HEK293 (cell line): ENCODE measurements around the gene QSOX1.

Source experiments
- CTCF ChIA-PET: fragments of 350-600 bp; formaldehyde crosslinking; extraction: SDS; loops from one replicate; lab custom pipeline; 2021; ENCODE audit warnings: antibody characterized with exemption; lab: Yijun Ruan, JAX
- POLR2A ChIA-PET: fragments of 300-600 bp; formaldehyde crosslinking; extraction: SDS; loops from one replicate; lab custom pipeline; 2020; ENCODE audit warnings: antibody characterized with exemption, inconsistent platforms; lab: Yijun Ruan, JAX
- H3K27ac ChIP-seq: fragments of 200-500 bp; sonication (Bioruptor generic); 2 replicates; pipeline ENCODE4 v1.5.1; 2014; ENCODE audit warnings: low read depth, low read length, control low read depth, inconsistent platforms; ENCODE audit errors: extremely low read depth
- H3K36me3 ChIP-seq, 2 experiments: fragments of 200-500 bp in 1 of 2; sonication (Bioruptor generic) in 1 of 2; 1 replicate in 1 of 2; 2 replicates in 1 of 2; pipeline ENCODE4 v1.5.1; 2014 to 2017; ENCODE audit warnings: inconsistent platforms in 2 of 2, low read length in 2 of 2; ENCODE audit not compliant: control insufficient read depth in 2 of 2, insufficient read depth in 1 of 2
- H3K4me1 ChIP-seq: fragments of 200-500 bp; sonication (Bioruptor generic); 2 replicates; pipeline ENCODE4 v1.5.1; 2014; ENCODE audit warnings: mild to moderate bottlenecking, low read length, inconsistent platforms; ENCODE audit not compliant: control insufficient read depth, insufficient read depth
- H3K4me3 ChIP-seq: 2 replicates; pipeline ENCODE4 v1.5.1; 2011; ENCODE audit warnings: low read depth, mild to moderate bottlenecking, control low read depth, low read length, moderate library complexity
- H3K9me3 ChIP-seq: fragments of 200-500 bp; sonication (Bioruptor generic); 2 replicates; pipeline ENCODE4 v1.5.1; 2014; ENCODE audit warnings: low read depth, low read length, inconsistent platforms; ENCODE audit not compliant: control insufficient read depth, insufficient read depth
- BCL11A ChIP-seq: fragments of 450-650 bp; formaldehyde crosslinking; IDR thresholded peaks from 2 replicates; pipeline ENCODE4 v1.5.1; 2016; ENCODE audit warnings: low read depth, missing biosample characterization, missing genetic modification characterization
- HIC1 ChIP-seq: fragments of 450-650 bp; formaldehyde crosslinking; IDR thresholded peaks from 2 replicates; pipeline ENCODE4 v1.5.1; 2016; ENCODE audit warnings: missing biosample characterization, missing genetic modification characterization
- KLF8 ChIP-seq: fragments of 450-650 bp; formaldehyde crosslinking; IDR thresholded peaks from 2 replicates; pipeline ENCODE4 v1.5.1; 2016; ENCODE audit warnings: missing biosample characterization, missing genetic modification characterization
- PRDM1 ChIP-seq: fragments of 450-650 bp; formaldehyde crosslinking; IDR thresholded peaks from 2 replicates; pipeline ENCODE4; 2016; ENCODE audit warnings: missing biosample characterization, missing genetic modification characterization
- ZBTB44 ChIP-seq: fragments of 450-650 bp; IDR thresholded peaks from 2 replicates; pipeline ENCODE4 v1.5.1; 2018; ENCODE audit warnings: missing biosample characterization, mild to moderate bottlenecking, missing genetic modification characterization
- ZFP41 ChIP-seq: fragments of 450-650 bp; formaldehyde crosslinking; IDR thresholded peaks from 2 replicates; pipeline ENCODE4 v1.5.1; 2016; ENCODE audit warnings: missing biosample characterization, missing genetic modification characterization, borderline replicate concordance
- ZNF19 ChIP-seq: fragments of 450-650 bp; formaldehyde crosslinking; IDR thresholded peaks from 2 replicates; pipeline ENCODE4; 2016; ENCODE audit warnings: missing biosample characterization, missing genetic modification characterization, low read depth
- ZNF223 ChIP-seq: fragments of 450-650 bp; formaldehyde crosslinking; IDR thresholded peaks from 2 replicates; pipeline ENCODE4 v1.5.1; 2016; ENCODE audit warnings: missing biosample characterization, missing genetic modification characterization
- ZNF501 ChIP-seq: fragments of 450-650 bp; formaldehyde crosslinking; IDR thresholded peaks from 2 replicates; pipeline ENCODE4 v1.5.1; 2016; ENCODE audit warnings: missing biosample characterization, missing genetic modification characterization
- ZNF530 ChIP-seq: fragments of 450-650 bp; formaldehyde crosslinking; IDR thresholded peaks from 2 replicates; pipeline ENCODE4 v1.5.1; 2016; ENCODE audit warnings: low read depth, missing biosample characterization, missing genetic modification characterization
- ZNF548 ChIP-seq: fragments of 450-650 bp; formaldehyde crosslinking; IDR thresholded peaks from 2 replicates; pipeline ENCODE4 v1.5.1; 2016; ENCODE audit warnings: missing biosample characterization, missing genetic modification characterization
- ZNF639 ChIP-seq: fragments of 450-650 bp; formaldehyde crosslinking; IDR thresholded peaks from 2 replicates; pipeline ENCODE4 v1.5.1; 2016; ENCODE audit warnings: missing biosample characterization, missing genetic modification characterization
- ZNF707 ChIP-seq: fragments of 450-650 bp; formaldehyde crosslinking; IDR thresholded peaks from 2 replicates; pipeline ENCODE4 v1.5.1; 2016; ENCODE audit warnings: missing biosample characterization, missing genetic modification characterization
- ZNF768 ChIP-seq: fragments of 450-650 bp; formaldehyde crosslinking; IDR thresholded peaks from 2 replicates; pipeline ENCODE4 v1.5.1; 2018; ENCODE audit warnings: missing biosample characterization, mild to moderate bottlenecking, missing genetic modification characterization

Gene QSOX1

GRCh38 chr1:180145446-180145845 is 9.2 kb upstream of the QSOX1 start (continued):
- TF ChIP-seq ZNF639: no peak
- TF ChIP-seq ZNF530 (tag by site-specific recombination): no peak

DNA sequence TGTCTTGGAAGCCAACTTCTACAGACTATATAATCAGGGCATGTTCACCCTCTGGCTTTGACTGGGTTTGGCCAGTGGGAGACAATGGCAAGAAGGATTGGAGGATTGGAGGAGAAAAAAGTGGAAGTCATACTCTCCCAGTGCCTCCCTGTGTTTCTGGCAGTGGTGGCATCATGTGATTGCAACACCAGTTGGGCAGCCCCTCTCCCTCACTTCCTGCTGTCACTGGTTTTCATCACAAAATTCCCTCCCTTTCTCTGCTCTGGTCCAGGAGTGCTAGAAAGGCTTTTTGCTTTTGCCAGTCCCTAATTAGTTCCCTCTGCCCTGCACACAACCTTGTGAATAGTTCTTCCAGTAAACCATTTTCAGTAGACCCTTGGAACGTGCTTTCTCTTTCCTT is 3.7 kb upstream of the QSOX1 start:
- no peak for TF ChIP-seq KLF8 (tag by site-specific recombination)
- TF ChIP-seq ZNF501 (tag by site-specific recombination): no peak
- TF ChIP-seq ZFP41 (tag by site-specific recombination): no peak
- TF ChIP-seq BCL11A (tag by site-specific recombination): no peak
- no peak for TF ChIP-seq ZNF707 (tag by site-specific recombination)
- TF ChIP-seq ZNF639: no peak
- no peak for TF ChIP-seq HIC1 (tag by site-specific recombination)
- no peak; the same call in 1 of the 2 replicates for TF ChIP-seq PRDM1 (tag by site-specific recombination)
- no peak for TF ChIP-seq ZBTB44
- TF ChIP-seq ZNF548 (tag by site-specific recombination): no peak
- TF ChIP-seq, all 188 proteins: peak for 0

DNA sequence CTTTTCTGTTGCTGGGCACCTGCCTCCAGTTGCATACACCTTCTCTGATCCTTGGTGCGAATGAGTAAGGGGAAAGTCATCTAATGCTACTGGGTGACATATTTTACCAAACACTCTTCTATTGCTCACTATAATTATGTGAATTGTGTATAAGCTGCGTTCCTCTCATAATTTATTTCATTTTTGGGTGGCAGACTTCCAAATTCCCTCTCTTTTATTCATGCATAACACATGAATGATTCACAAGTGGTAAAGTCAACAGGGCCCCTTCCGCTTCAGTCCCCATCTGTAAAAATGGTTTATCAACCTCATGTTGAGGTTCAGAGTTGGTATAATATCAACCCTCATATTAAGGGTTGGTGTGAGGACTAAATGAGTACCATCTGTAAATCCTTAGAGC is 3.2 kb upstream of the QSOX1 start:
- TF ChIP-seq ZNF19 (tag by site-specific recombination): no peak
- no peak for TF ChIP-seq ZNF768 (tag by site-specific recombination)
- no peak for TF ChIP-seq ZNF223 (tag by site-specific recombination)
- TF ChIP-seq, all 188 proteins: peak for 0
- Histone ChIP-seq H3K27ac (no peak overlapping the region), H3K9me3 (no peaks in the 10 kb centered on the region), H3K36me3 (no peaks in the 10 kb centered on the region), H3K4me1 (peaks cover 6% of the 10 kb centered on the region), H3K4me3 (no peak overlapping the region)
- POLR2A ChIA-PET: no interaction called here
- CTCF ChIA-PET: interaction anchor here (1.4 kb wide), 1 partner anchor 28 kb away, joined by 3 read pairs; no protein-coding TSS in a partner anchor

More for the DNA sequence above, 3.7 kb upstream of the QSOX1 start:
- no peaks in the 10 kb centered on the region for H3K9me3 ChIP-seq
- H3K4me1 ChIP-seq: peaks cover 4% of the 10 kb centered on the region; the same call in 1 of the 2 replicates
- ChIA-PET CTCF (interaction anchor here (1.4 kb wide), 1 partner anchor 29 kb away, joined by 3 read pairs; no protein-coding TSS in a partner anchor), POLR2A (no interaction called here)
- H3K36me3 ChIP-seq: no peaks in the 10 kb centered on the region
- H3K4me3 ChIP-seq: no peak overlapping the region
- no peak overlapping the region for H3K27ac ChIP-seq
